ENCODE measurements around the gene PPIL1.

DNA sequence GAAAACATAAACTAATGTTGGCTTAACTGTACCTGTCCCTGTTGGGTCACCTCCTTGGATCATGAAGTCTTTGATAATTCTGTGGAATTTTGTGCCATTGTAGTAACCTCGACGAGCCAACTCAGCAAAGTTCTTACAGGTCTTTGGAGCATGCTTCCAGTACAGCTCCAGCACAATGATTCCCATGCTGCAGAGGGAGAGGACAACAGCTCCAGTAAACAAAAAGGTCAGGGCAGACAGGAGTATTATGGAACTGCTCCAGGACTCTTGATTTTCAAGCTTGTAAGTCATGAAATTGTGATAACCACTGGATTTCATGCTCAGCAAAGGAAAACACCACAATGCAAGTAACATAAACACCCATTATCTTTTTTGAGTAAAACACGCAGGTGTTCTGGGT lies 2.9 kb downstream of the PPIL1 start:
- TF ChIP-seq, protein P1, sequence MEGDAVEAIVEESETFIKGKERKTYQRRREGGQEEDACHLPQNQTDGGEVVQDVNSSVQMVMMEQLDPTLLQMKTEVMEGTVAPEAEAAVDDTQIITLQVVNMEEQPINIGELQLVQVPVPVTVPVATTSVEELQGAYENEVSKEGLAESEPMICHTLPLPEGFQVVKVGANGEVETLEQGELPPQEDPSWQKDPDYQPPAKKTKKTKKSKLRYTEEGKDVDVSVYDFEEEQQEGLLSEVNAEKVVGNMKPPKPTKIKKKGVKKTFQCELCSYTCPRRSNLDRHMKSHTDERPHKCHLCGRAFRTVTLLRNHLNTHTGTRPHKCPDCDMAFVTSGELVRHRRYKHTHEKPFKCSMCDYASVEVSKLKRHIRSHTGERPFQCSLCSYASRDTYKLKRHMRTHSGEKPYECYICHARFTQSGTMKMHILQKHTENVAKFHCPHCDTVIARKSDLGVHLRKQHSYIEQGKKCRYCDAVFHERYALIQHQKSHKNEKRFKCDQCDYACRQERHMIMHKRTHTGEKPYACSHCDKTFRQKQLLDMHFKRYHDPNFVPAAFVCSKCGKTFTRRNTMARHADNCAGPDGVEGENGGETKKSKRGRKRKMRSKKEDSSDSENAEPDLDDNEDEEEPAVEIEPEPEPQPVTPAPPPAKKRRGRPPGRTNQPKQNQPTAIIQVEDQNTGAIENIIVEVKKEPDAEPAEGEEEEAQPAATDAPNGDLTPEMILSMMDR (IDR thresholded peaks at IDR 0.05; ENCODE audit: low read length) = no peak
- no peak for TF ChIP-seq EZH2 (optimal IDR thresholded peaks at IDR 0.05; ENCODE audit: low read depth, low read length)
- no peak for TF ChIP-seq EZH2phosphoT487 (IDR thresholded peaks at IDR 0.05; ENCODE audit: low read length)

All from MM.1S (cell line).